ENCODE measurements around the gene CTNNAL1. TPM values are rescaled to one million over a fixed set of nuclear protein-coding genes. Genes with fewer than 3 reads are reported as not detected.
"Not testable (repeated sequence)": the region's sequence is repeated elsewhere in the genome, so short reads cannot be mapped to it uniquely, and the experiment has no call there.

Gene CTNNAL1
- total RNA-seq, 1 donor from 2014 or later = 35.2 TPM

DNA sequence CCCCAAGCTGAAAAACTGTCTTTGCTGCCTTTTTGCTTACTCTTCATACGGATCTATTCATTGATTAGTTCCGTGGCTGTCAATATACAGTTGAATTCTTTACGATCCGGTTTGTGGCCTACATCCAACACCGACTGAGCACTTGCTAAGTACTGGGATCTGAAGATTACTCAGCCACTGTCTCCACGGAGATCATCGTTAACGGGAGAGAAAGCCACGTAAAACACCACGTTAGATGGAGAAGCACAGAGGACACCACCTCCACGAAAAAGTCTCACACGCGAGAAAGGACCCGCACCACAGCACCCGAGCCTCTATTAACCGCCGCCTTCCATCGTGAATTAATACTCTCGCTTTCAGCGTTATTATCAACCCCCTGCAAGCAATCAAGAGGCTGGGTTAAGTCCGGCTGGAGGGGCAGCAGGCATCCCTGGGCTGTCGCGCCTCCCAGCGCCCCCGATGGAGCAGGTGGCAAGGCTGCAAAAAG is 80.0 kb downstream of the CTNNAL1 start:
- DNase-seq (no peak), ATAC-seq (no peak)
- H3K4me3 ChIP-seq = peak overlapping the region; percentile 94
- TF ChIP-seq, protein P1, sequence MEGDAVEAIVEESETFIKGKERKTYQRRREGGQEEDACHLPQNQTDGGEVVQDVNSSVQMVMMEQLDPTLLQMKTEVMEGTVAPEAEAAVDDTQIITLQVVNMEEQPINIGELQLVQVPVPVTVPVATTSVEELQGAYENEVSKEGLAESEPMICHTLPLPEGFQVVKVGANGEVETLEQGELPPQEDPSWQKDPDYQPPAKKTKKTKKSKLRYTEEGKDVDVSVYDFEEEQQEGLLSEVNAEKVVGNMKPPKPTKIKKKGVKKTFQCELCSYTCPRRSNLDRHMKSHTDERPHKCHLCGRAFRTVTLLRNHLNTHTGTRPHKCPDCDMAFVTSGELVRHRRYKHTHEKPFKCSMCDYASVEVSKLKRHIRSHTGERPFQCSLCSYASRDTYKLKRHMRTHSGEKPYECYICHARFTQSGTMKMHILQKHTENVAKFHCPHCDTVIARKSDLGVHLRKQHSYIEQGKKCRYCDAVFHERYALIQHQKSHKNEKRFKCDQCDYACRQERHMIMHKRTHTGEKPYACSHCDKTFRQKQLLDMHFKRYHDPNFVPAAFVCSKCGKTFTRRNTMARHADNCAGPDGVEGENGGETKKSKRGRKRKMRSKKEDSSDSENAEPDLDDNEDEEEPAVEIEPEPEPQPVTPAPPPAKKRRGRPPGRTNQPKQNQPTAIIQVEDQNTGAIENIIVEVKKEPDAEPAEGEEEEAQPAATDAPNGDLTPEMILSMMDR (IDR thresholded peaks at IDR 0.05) = no peak
- H3K27ac ChIP-seq = peak overlapping the region; percentile 92
- intact Hi-C loops (cut with DNase I) = no loop called here
- peaks cover 24% of the 10 kb centered on the region for H3K36me3 ChIP-seq
- H3K27me3 ChIP-seq (ENCODE audit: low read depth) = no peaks in the 10 kb centered on the region
- no peaks in the 10 kb centered on the region for H3K9me3 ChIP-seq
- H3K4me1 ChIP-seq = peaks cover 25% of the 10 kb centered on the region

DNA sequence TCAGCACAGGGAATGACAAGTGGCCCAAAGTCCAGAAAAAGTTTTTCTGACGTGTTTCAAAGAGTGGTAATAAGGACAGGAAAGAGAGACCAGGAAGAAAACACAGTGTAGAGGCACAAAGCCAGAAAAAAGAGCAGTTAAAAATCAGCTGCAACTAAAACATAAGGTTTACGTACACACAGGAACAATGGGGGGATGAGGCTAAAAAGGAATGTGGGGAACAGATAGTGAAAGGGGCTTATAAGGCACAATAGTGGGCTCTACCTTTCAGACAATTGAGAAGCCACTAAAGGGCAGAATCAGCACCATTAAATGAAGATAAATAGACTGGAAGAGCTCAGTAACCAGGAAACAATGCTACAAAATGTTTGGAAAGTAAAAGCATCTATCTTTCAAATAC is 84.9 kb downstream of the CTNNAL1 start:
- ATAC-seq = no peak
- peaks cover 69% of the 10 kb centered on the region for H3K36me3 ChIP-seq
- intact Hi-C loops (cut with DNase I) = no loop called here

DNA sequence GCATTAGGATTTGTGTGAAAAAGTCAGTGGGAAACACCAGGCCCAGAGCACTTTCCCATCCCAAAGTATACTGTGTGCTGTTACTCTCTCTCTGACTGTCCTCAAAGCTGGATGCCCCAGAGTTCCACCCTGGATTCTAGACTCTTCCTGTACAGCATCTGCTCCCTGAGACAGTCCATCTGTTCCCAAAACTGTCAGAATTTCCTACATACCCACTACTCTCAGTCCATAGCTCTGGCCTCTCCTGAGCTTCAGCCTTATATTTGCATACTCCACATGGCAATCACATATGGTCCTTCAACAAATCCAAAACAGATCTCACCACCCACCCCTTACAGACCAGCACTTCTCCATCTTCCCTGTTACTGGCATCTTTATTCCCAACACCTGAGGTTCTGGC is 88.8 kb downstream of the CTNNAL1 start:
- H3K27ac ChIP-seq = no peak overlapping the region
- intact Hi-C loops (cut with DNase I) = no loop called here

More for the DNA sequence above, 84.9 kb downstream of the CTNNAL1 start:
- Histone ChIP-seq H3K27me3 (ENCODE audit: low read depth) (no peaks in the 10 kb centered on the region), H3K27ac (no peak overlapping the region), H3K9me3 (no peaks in the 10 kb centered on the region), H3K4me3 (no peak overlapping the region), H3K4me1 (peaks cover 13% of the 10 kb centered on the region)
- DNase-seq = no peak
- TF ChIP-seq, protein P1 (IDR thresholded peaks at IDR 0.05) = no peak

GRCh38 chr9:108921200-108921599 is 92.1 kb downstream of the CTNNAL1 start:
- DNase-seq (no peak), ATAC-seq (no peak)
- H3K9me3 ChIP-seq = no peaks in the 10 kb centered on the region
- TF ChIP-seq, protein P1 (IDR thresholded peaks at IDR 0.05) = no peak
- no peak overlapping the region for H3K4me3 ChIP-seq
- H3K27ac ChIP-seq = no peak overlapping the region
- no peaks in the 10 kb centered on the region for H3K4me1 ChIP-seq
- intact Hi-C loops (cut with DNase I) = no loop called here
- H3K27me3 ChIP-seq (ENCODE audit: low read depth) = no peaks in the 10 kb centered on the region
- peaks cover 97% of the 10 kb centered on the region for H3K36me3 ChIP-seq

More for the DNA sequence above, 88.8 kb downstream of the CTNNAL1 start:
- Histone ChIP-seq H3K4me3 (no peak overlapping the region), H3K9me3 (no peaks in the 10 kb centered on the region), H3K36me3 (peaks cover 97% of the 10 kb centered on the region), H3K4me1 (no peaks in the 10 kb centered on the region), H3K27me3 (ENCODE audit: low read depth) (no peaks in the 10 kb centered on the region)
- DNase-seq (no peak), ATAC-seq (no peak)
- TF ChIP-seq, protein P1 (IDR thresholded peaks at IDR 0.05) = no peak

DNA sequence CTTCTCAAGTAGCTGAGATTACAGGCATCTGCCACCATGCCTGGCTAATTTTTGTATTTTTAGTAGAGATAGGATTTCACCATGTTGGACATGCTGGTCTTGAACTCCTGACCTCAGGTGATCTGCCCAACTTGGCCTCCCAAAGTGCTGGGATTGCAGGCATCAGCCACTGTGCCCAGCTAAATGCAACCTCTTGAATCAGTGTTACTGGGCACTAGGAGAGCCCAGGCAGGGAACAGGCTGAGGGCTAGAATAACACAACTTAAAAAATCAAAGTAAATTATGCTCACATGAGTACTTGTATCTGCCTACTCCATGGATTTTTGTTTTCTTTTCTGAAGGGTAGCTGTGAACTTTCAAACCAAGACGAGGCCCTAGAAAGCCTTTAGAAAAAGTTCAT is 92.9 kb downstream of the CTNNAL1 start:
- H3K4me3 ChIP-seq; DNase-seq; H3K9me3 ChIP-seq; ATAC-seq; intact Hi-C loops (cut with DNase I); H3K4me1 ChIP-seq; H3K27me3 ChIP-seq (ENCODE audit: low read depth); H3K27ac ChIP-seq: not testable (repeated sequence)
- peaks cover 97% of the 10 kb centered on the region for H3K36me3 ChIP-seq

DNA sequence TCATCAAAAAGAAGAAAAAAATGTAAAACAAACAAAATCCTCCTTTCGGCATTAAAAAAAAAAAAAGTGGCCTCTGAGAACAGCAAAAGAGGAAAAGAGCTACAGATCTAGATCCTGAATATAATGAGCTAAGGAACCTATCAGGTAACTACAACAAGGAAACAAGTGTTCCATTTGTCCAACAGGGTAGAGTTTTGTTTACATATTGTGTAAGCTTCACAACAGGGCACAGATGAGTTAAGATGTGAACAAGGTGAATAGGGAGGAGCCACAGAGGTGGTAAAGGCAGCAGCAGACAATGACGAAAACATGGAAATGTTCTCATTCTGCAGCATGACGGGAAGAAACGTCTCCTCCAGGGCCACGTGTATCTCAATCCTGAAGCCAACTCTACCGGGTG is 93.8 kb downstream of the CTNNAL1 start:
- no peaks in the 10 kb centered on the region for H3K27me3 ChIP-seq (ENCODE audit: low read depth)
- ATAC-seq (peak in 1 of 2 donors; percentile 43), DNase-seq (no peak)
- no peak overlapping the region for H3K4me3 ChIP-seq
- H3K27ac ChIP-seq = no peak overlapping the region
- no peaks in the 10 kb centered on the region for H3K4me1 ChIP-seq
- TF ChIP-seq, protein P1 (IDR thresholded peaks at IDR 0.05) = no peak
- H3K9me3 ChIP-seq = no peaks in the 10 kb centered on the region
- intact Hi-C loops (cut with DNase I) = no loop called here
- H3K36me3 ChIP-seq = peaks cover 97% of the 10 kb centered on the region

All from lower lobe of right lung (tissue), 2 donors.